Endothelial cell of umbilical vein (primary cell): ENCODE results near the gene VTA1. TPM values are rescaled to one million over a fixed set of nuclear protein-coding genes. Genes with fewer than 3 reads are reported as not detected.

Experiments used
- BruUV-seq: library from RNA; stranded (reverse); fragments of 400-500 nt; replicated peaks from 2 replicates; lab custom pipeline; 2021; lab: Mats Ljungman, UMichigan
- CTCF ChIA-PET: fragments of 300-600, 350-600 bp; sonication (Branson Sonifier 250); formaldehyde crosslinking; loops from one replicate; lab custom pipeline; 2021; ENCODE audit warnings: antibody characterized with exemption, inconsistent platforms; lab: Charles Lee
- POLR2A ChIA-PET: fragments of 300-600, 350-600 bp; sonication (Branson Sonifier 250); formaldehyde crosslinking; loops from one replicate; lab custom pipeline; 2021; ENCODE audit warnings: antibody characterized with exemption, inconsistent platforms; lab: Charles Lee
- DNase-seq: peaks from one replicate; pipeline ENCODE4 v3.0.0-alpha.2; 2011; ENCODE audit warnings: low read depth, low spot score
- FAIRE-seq: peaks from 2 replicates; lab custom pipeline; 2011; peaks lifted over from hg19 to GRCh38; lab: Jason Lieb, UNC
- H2AFZ ChIP-seq: 2 replicates; pipeline ENCODE4 v1.6.0; 2012; ENCODE audit warnings: low read depth, low read length, control low read depth, inconsistent platforms
- H3K27ac ChIP-seq: 2 replicates; pipeline ENCODE4 v1.5.1; 2011; ENCODE audit warnings: low read depth, mild to moderate bottlenecking, control low read depth, low read length, moderate library complexity; ENCODE audit not compliant: insufficient read depth
- H3K27me3 ChIP-seq, 2 experiments: 2 replicates each; pipeline versions ENCODE4 v1.6.0 to v1.6.1; 2011; ENCODE audit warnings: low read length in 2 of 2, mixed read lengths in 1 of 2; ENCODE audit not compliant: control insufficient read depth in 2 of 2, insufficient read depth in 2 of 2
- H3K36me3 ChIP-seq, 2 experiments: 2 replicates in 1 of 2; 3 replicates in 1 of 2; pipeline ENCODE4 v1.5.1; 2011; ENCODE audit warnings: low read length in 2 of 2, mild to moderate bottlenecking in 1 of 2, moderate library complexity in 1 of 2; ENCODE audit not compliant: control insufficient read depth in 2 of 2, insufficient read depth in 2 of 2; ENCODE audit errors: extremely low read depth in 1 of 2
- H3K4me1 ChIP-seq: 3 replicates; pipeline ENCODE4 v1.5.1; 2011; ENCODE audit warnings: mild to moderate bottlenecking, low read length; ENCODE audit not compliant: control insufficient read depth, insufficient read depth; ENCODE audit errors: extremely low read depth
- H3K4me2 ChIP-seq: 2 replicates; pipeline ENCODE4 v1.6.1; 2011; ENCODE audit warnings: low read length, control low read depth, mixed read lengths; ENCODE audit not compliant: insufficient read depth
- H3K4me3 ChIP-seq, 3 experiments: fragments of 200-600 bp in 1 of 3; sonication (generic), shearing (Covaris generic) in 1 of 3; replicated peaks in 1 of 3; 2 replicates each; pipeline ENCODE4 v1.5.1; 2011 to 2016; ENCODE audit warnings: control low read depth in 3 of 3, low read length in 3 of 3, mild to moderate bottlenecking in 2 of 3, inconsistent platforms in 1 of 3, low read depth in 1 of 3, moderate library complexity in 1 of 3; ENCODE audit not compliant: insufficient read depth in 1 of 3
- H3K79me2 ChIP-seq: 2 replicates; pipeline ENCODE4 v1.6.0; 2012; ENCODE audit warnings: low read length, inconsistent platforms; ENCODE audit not compliant: control insufficient read depth, insufficient read depth
- H3K9ac ChIP-seq: replicated peaks from 2 replicates; pipeline ENCODE3; 2011; ENCODE audit warnings: low read length, control low read depth; ENCODE audit not compliant: insufficient read depth; ENCODE audit errors: extremely low read depth
- H3K9me1 ChIP-seq: replicated peaks from 3 replicates; pipeline ENCODE4 v1.6.0; 2011; ENCODE audit warnings: mild to moderate bottlenecking, low read length; ENCODE audit not compliant: control insufficient read depth, insufficient read depth; ENCODE audit errors: extremely low read depth
- H3K9me3 ChIP-seq: replicated peaks from 2 replicates; pipeline ENCODE4 v1.5.1; 2012; ENCODE audit warnings: low read length, inconsistent platforms; ENCODE audit not compliant: control insufficient read depth, insufficient read depth
- H4K20me1 ChIP-seq: replicated peaks from 2 replicates; pipeline ENCODE3; 2011; ENCODE audit warnings: mild to moderate bottlenecking, low read length; ENCODE audit not compliant: control insufficient read depth, insufficient read depth; ENCODE audit errors: extremely low read depth
- CTCF ChIP-seq, 2 donors: IDR thresholded peaks; 1 replicate in 1 of 2; 2 replicates in 1 of 2; pipeline ENCODE4 v1.5.1; 2011; ENCODE audit warnings: low read length in 2 of 2, mild to moderate bottlenecking in 2 of 2, moderate library complexity in 2 of 2, control low read depth in 1 of 2, inconsistent platforms in 1 of 2, low read depth in 1 of 2; ENCODE audit not compliant: insufficient read depth in 1 of 2; ENCODE audit errors: extremely low read depth in 1 of 2
- EZH2 ChIP-seq: IDR thresholded peaks from 2 replicates; pipeline ENCODE4 v1.6.1; 2012; ENCODE audit warnings: borderline replicate concordance, low read depth, mild to moderate bottlenecking, moderate library complexity, low read length, inconsistent platforms; ENCODE audit not compliant: severe bottlenecking
- FOS ChIP-seq: IDR thresholded peaks from 2 replicates; pipeline ENCODE4 v1.6.1; 2011; ENCODE audit warnings: mild to moderate bottlenecking, low read length, moderate library complexity, borderline replicate concordance; ENCODE audit not compliant: insufficient read depth
- GATA2 ChIP-seq: IDR thresholded peaks from 2 replicates; pipeline ENCODE4 v1.7.0; 2011; ENCODE audit warnings: low read depth, mild to moderate bottlenecking, moderate library complexity, mixed read lengths, low read length; ENCODE audit not compliant: insufficient read length, insufficient read depth
- JUN ChIP-seq: IDR thresholded peaks from 2 replicates; pipeline ENCODE4 v1.6.1; 2011; ENCODE audit warnings: borderline replicate concordance, low read depth; ENCODE audit not compliant: insufficient read length, insufficient read depth
- MYC ChIP-seq: IDR thresholded peaks from one replicate; pipeline ENCODE4 v1.6.1; 2011; ENCODE audit warnings: mild to moderate bottlenecking, low read depth, low read length
- POLR2AphosphoS5 ChIP-seq: IDR thresholded peaks from 2 replicates; pipeline ENCODE4 v1.6.1; 2012; ENCODE audit warnings: low read depth, mild to moderate bottlenecking, control low read depth, low read length, moderate library complexity; ENCODE audit not compliant: insufficient read depth
- dilution Hi-C: fragments of 300-500 bp; cut with MboI; formaldehyde crosslinking; loops from one replicate; pipeline ENCODE4 v1.15.0; 2019; ENCODE audit warnings: low sequenced_read_pairs; ENCODE audit not compliant: extremely low pct_ligation_motif_present
- intact Hi-C: fragments of 100-400 bp; cut with micrococcal nuclease; formaldehyde crosslinking; loops from one replicate; pipeline ENCODE4 v1.10.0; 2022
- polyA plus RNA-seq, 4 experiments: library from polyadenylated mRNA; depleted of rRNA in 3 of 4; stranded (reverse) in 3 of 4; unstranded in 1 of 4; fragments of >200 nt; gene quantifications; 2 replicates each; pipeline versions ENCODE4 v1.2.1 to v1.2.3, GENCODE V29; 2011 to 2012; ENCODE audit warnings: missing spikeins in 1 of 4
- total RNA-seq: library from RNA; stranded (reverse); gene quantifications from 2 replicates; pipeline ENCODE4 v1.2.3, GENCODE V29; 2021

Gene VTA1
- total and polyA plus RNA-seq, 2 donors (not counting 3 experiments of a cell fraction or from before 2014, with no cell fraction given) = 39.0 to 40.9 TPM

- intact Hi-C loops (no loop called here), dilution Hi-C loops (no loop called here)
- Histone ChIP-seq H4K20me1 (no peaks in the 10 kb centered on the region), H3K9me3 (no peaks in the 10 kb centered on the region), H3K27ac (no peak overlapping the region), H2AFZ (no peak overlapping the region), H3K9ac (no peak overlapping the region), H3K9me1 (no peaks in the 10 kb centered on the region), H3K36me3 (no peaks in the 10 kb centered on the region), H3K4me2 (no peak overlapping the region), H3K27me3 (no peaks in the 10 kb centered on the region), H3K79me2 (no peaks in the 10 kb centered on the region), H3K4me3 (no peak overlapping the region), H3K4me1 (no peaks in the 10 kb centered on the region)
- DNase-seq = no peak
- no peak for TF ChIP-seq POLR2AphosphoS5
- TF ChIP-seq EZH2 = no peak
- TF ChIP-seq JUN = no peak
- no peak for TF ChIP-seq MYC
- TF ChIP-seq GATA2 = no peak
- TF ChIP-seq CTCF (IDR thresholded peaks at IDR 0.05; ENCODE audit: extremely low read depth in 1 of 2, insufficient read depth in 1 of 2, low read depth in 1 of 2, low read length in 2 of 2) = no peak
- TF ChIP-seq FOS = no peak
- CTCF ChIA-PET = interaction anchor here (1.1 to 2.2 kb wide), 2 partner anchors 22 to 220 kb away, joined by 3 to 7 read pairs; no protein-coding TSS in a partner anchor
- no peak for FAIRE-seq
- POLR2A ChIA-PET = no interaction called here
- no TSS peak for BruUV-seq
Measured at GRCh38 chr6:142254513-142254912, 107.5 kb downstream of the VTA1 start.
